SK-N-SH treated with all-trans-retinoic acid at 6 μM for 48 hours (cell line): Measurements from ENCODE around the gene LSMEM2.

Experiments
- ATAC-seq: fragments of 200-7000 bp; cut with Tn5 transposase; 3 replicates; pipeline ENCODE4 v1.9.1; 2020; ENCODE audit warnings: mild to moderate bottlenecking, moderate library complexity
- ARNTL ChIP-seq: fragments of 450-650 bp; formaldehyde crosslinking; IDR thresholded peaks from 2 replicates; pipeline ENCODE4 v1.5.0; 2020; ENCODE audit warnings: low read depth, mild to moderate bottlenecking, moderate library complexity, borderline replicate concordance
- BACH2 ChIP-seq: fragments of 250-450 bp; sonication (Bioruptor Pico); IDR thresholded peaks from 2 replicates; pipeline ENCODE4 v1.9.0; 2021; ENCODE audit warnings: mild to moderate bottlenecking, borderline replicate concordance
- CSDC2 ChIP-seq: fragments of 250-450 bp; sonication (Bioruptor Pico); IDR thresholded peaks from 2 replicates; pipeline ENCODE4 v1.5.0; 2020; ENCODE audit warnings: mild to moderate bottlenecking, moderate library complexity
- ESRRG ChIP-seq: fragments of 250-450 bp; sonication (Bioruptor Pico); IDR thresholded peaks from 2 replicates; pipeline ENCODE4 v1.6.1; 2021; ENCODE audit warnings: mild to moderate bottlenecking
- ISL1 ChIP-seq: fragments of 250-450 bp; sonication (Bioruptor Pico); IDR thresholded peaks from 2 replicates; pipeline ENCODE4 v2.1.2; 2022; ENCODE audit warnings: mild to moderate bottlenecking, moderate library complexity
- OSR1 ChIP-seq: fragments of 250-450 bp; sonication (Bioruptor Pico); IDR thresholded peaks from 2 replicates; pipeline ENCODE4 v1.8.0; 2022; ENCODE audit warnings: moderate library complexity, mild to moderate bottlenecking, inconsistent platforms
- POU6F1 ChIP-seq: fragments of 250-450 bp; sonication (Bioruptor Pico); IDR thresholded peaks from 2 replicates; pipeline ENCODE4 v1.8.0; 2021; ENCODE audit warnings: low read depth, mild to moderate bottlenecking, moderate library complexity, borderline replicate concordance
- PPARA ChIP-seq: fragments of 250-450 bp; sonication (Bioruptor Pico); IDR thresholded peaks from 2 replicates; pipeline ENCODE4 v1.5.0; 2020; ENCODE audit warnings: mild to moderate bottlenecking, borderline replicate concordance
- RARB ChIP-seq: fragments of 250-450 bp; sonication (Bioruptor Pico); IDR thresholded peaks from 2 replicates; pipeline ENCODE4 v1.8.0; 2021; ENCODE audit warnings: mild to moderate bottlenecking, moderate library complexity
- SNAI2 ChIP-seq: fragments of 250-450 bp; sonication (Bioruptor Pico); IDR thresholded peaks from 2 replicates; pipeline ENCODE4 v1.5.0; 2020; ENCODE audit warnings: mild to moderate bottlenecking, moderate library complexity
- TCF4 ChIP-seq: fragments of 250-450 bp; sonication (Bioruptor Pico); IDR thresholded peaks from 2 replicates; pipeline ENCODE4 v1.8.0; 2021; ENCODE audit warnings: mild to moderate bottlenecking, moderate library complexity, borderline replicate concordance
- TOX ChIP-seq: fragments of 250-450 bp; sonication (Bioruptor Pico); IDR thresholded peaks from 2 replicates; pipeline ENCODE4 v1.8.0; 2021; ENCODE audit warnings: mild to moderate bottlenecking, moderate library complexity, borderline replicate concordance
- ZFP3 ChIP-seq: fragments of 250-450 bp; sonication (Bioruptor Pico); IDR thresholded peaks from 2 replicates; pipeline ENCODE4 v1.5.0; 2020; ENCODE audit warnings: mild to moderate bottlenecking, moderate library complexity
- ZFP30 ChIP-seq: fragments of 450-650 bp; formaldehyde crosslinking; IDR thresholded peaks from 2 replicates; pipeline ENCODE4 v1.5.0; 2022; ENCODE audit warnings: mild to moderate bottlenecking, moderate library complexity
- ZNF565 ChIP-seq: fragments of 450-650 bp; formaldehyde crosslinking; conservative IDR thresholded peaks from 2 replicates; pipeline ENCODE4 v1.5.0; 2020; ENCODE audit warnings: low read depth, mild to moderate bottlenecking, moderate library complexity
- ZNF70 ChIP-seq: fragments of 450-650 bp; formaldehyde crosslinking; IDR thresholded peaks from 2 replicates; pipeline ENCODE4 v1.5.0; 2020; ENCODE audit warnings: mild to moderate bottlenecking, moderate library complexity
- ZNF8 ChIP-seq: fragments of 450-650 bp; formaldehyde crosslinking; IDR thresholded peaks from 2 replicates; pipeline ENCODE4 v1.5.0; 2020; ENCODE audit warnings: mild to moderate bottlenecking, moderate library complexity
- TF ChIP-seq, protein P1 (sequence below): fragments of 250-450 bp; sonication (Bioruptor Pico); IDR thresholded peaks from 2 replicates; pipeline ENCODE4 v1.8.0; 2020; ENCODE audit warnings: mild to moderate bottlenecking, moderate library complexity, borderline replicate concordance
- TF ChIP-seq, protein P2 (sequence below): fragments of 250-450 bp; sonication (Bioruptor Pico); IDR thresholded peaks from 2 replicates; pipeline ENCODE4 v1.5.0; 2020; ENCODE audit warnings: mild to moderate bottlenecking, moderate library complexity

Gene LSMEM2

GRCh38 chr3:50275996-50276761 lies 2.7 kb upstream of the LSMEM2 start (continued):
- TF ChIP-seq, protein P1, sequence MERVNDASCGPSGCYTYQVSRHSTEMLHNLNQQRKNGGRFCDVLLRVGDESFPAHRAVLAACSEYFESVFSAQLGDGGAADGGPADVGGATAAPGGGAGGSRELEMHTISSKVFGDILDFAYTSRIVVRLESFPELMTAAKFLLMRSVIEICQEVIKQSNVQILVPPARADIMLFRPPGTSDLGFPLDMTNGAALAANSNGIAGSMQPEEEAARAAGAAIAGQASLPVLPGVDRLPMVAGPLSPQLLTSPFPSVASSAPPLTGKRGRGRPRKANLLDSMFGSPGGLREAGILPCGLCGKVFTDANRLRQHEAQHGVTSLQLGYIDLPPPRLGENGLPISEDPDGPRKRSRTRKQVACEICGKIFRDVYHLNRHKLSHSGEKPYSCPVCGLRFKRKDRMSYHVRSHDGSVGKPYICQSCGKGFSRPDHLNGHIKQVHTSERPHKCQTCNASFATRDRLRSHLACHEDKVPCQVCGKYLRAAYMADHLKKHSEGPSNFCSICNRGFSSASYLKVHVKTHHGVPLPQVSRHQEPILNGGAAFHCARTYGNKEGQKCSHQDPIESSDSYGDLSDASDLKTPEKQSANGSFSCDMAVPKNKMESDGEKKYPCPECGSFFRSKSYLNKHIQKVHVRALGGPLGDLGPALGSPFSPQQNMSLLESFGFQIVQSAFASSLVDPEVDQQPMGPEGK (CRISPR knock-in tag) = no peak
- no peak for TF ChIP-seq ZFP30 (CRISPR knock-in tag)
- TF ChIP-seq BACH2 (CRISPR knock-in tag) = no peak
- TF ChIP-seq ESRRG (CRISPR knock-in tag) = no peak

GRCh38 chr3:50276762-50277101 lies 2.2 kb upstream of the LSMEM2 start:
- ATAC-seq = no peak
- no peak for TF ChIP-seq TOX
- TF ChIP-seq SNAI2 (CRISPR knock-in tag) = no peak
- no peak for TF ChIP-seq CSDC2 (CRISPR knock-in tag)
- no peak for TF ChIP-seq ZFP30 (CRISPR knock-in tag)
- no peak for TF ChIP-seq ESRRG (CRISPR knock-in tag)
- no peak for TF ChIP-seq RARB (CRISPR knock-in tag)
- no peak for TF ChIP-seq ISL1 (CRISPR knock-in tag)
- TF ChIP-seq BACH2 (CRISPR knock-in tag) = no peak
- TF ChIP-seq, protein P1 (CRISPR knock-in tag) = no peak
- TF ChIP-seq, protein P2, sequence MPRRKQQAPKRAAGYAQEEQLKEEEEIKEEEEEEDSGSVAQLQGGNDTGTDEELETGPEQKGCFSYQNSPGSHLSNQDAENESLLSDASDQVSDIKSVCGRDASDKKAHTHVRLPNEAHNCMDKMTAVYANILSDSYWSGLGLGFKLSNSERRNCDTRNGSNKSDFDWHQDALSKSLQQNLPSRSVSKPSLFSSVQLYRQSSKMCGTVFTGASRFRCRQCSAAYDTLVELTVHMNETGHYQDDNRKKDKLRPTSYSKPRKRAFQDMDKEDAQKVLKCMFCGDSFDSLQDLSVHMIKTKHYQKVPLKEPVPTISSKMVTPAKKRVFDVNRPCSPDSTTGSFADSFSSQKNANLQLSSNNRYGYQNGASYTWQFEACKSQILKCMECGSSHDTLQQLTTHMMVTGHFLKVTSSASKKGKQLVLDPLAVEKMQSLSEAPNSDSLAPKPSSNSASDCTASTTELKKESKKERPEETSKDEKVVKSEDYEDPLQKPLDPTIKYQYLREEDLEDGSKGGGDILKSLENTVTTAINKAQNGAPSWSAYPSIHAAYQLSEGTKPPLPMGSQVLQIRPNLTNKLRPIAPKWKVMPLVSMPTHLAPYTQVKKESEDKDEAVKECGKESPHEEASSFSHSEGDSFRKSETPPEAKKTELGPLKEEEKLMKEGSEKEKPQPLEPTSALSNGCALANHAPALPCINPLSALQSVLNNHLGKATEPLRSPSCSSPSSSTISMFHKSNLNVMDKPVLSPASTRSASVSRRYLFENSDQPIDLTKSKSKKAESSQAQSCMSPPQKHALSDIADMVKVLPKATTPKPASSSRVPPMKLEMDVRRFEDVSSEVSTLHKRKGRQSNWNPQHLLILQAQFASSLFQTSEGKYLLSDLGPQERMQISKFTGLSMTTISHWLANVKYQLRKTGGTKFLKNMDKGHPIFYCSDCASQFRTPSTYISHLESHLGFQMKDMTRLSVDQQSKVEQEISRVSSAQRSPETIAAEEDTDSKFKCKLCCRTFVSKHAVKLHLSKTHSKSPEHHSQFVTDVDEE (CRISPR knock-in tag) = no peak
- no peak for TF ChIP-seq OSR1 (CRISPR knock-in tag)
- TF ChIP-seq PPARA (CRISPR knock-in tag) = no peak
- TF ChIP-seq ZNF8 (CRISPR knock-in tag) = no peak
- no peak for TF ChIP-seq ZNF565 (CRISPR knock-in tag)
- no peak for TF ChIP-seq ZNF70 (CRISPR knock-in tag)
- TF ChIP-seq ZFP3 = no peak
- TF ChIP-seq POU6F1 (CRISPR knock-in tag) = no peak
- TF ChIP-seq ARNTL (CRISPR knock-in tag) = no peak
- no peak for TF ChIP-seq TCF4

GRCh38 chr3:50278123-50278879 lies 586 bp upstream of the LSMEM2 start:
- no peak for ATAC-seq
- TF ChIP-seq TOX (no peak), ESRRG (CRISPR knock-in tag) (no peak)
